ENCODE measurements around the gene DPEP3.

- TF ChIP-seq POLR2A (IDR thresholded peaks at IDR 0.05) (no peak), CTCF (IDR thresholded peaks at IDR 0.05 in 8 of 11, conservative IDR thresholded peaks at IDR 0.05 in 3 of 11) (no peak), POLR2AphosphoS5 (IDR thresholded peaks at IDR 0.05) (no peak)
Measured at GRCh38 chr16:67935101-67935401, 45.2 kb downstream of the DPEP3 start.
